ENCODE measurements around the gene TRIM28. TPM values are rescaled to one million over a fixed set of nuclear protein-coding genes. Genes with fewer than 3 reads are reported as not detected.

TRIM28 gene
- total and polyA plus RNA-seq, 9 of the 15 experiments (the other 6 are each of a cell fraction or from before 2014, with no cell fraction given) = 12.1 to 797 (median 490) TPM

DNA sequence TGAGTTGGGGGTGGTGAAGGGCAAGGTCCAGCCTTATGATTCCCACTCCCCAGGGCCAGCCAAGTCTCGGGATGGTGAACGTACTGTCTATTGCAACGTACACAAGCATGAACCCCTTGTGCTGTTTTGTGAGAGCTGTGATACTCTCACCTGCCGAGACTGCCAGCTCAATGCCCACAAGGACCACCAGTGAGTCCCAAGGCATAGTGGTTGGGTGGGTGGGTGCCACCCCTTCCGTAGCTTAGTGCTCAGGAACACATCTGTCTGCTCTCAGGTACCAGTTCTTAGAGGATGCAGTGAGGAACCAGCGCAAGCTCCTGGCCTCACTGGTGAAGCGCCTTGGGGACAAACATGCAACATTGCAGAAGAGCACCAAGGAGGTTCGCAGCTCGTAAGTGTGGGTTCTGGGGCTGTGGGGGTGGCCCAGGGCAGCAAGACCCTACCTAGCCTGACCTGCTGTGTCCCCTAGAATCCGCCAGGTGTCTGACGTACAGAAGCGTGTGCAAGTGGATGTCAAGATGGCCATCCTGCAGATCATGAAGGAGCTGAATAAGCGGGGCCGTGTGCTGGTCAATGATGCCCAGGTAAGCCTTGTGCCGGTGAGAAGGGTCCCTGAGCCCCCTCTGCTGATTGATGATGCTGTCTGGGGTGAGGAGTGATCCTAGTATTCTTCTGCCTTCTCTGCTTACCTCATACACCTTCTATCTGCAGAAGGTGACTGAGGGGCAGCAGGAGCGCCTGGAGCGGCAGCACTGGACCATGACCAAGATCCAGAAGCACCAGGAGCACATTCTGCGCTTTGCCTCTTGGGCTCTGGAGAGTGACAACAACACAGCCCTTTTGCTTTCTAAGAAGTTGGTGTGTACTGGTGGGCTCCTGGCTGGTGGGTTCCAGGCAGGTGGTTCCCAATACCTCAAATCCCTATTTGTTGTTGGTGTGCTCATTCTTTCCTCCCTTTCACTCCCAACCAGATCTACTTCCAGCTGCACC is 3.8 kb downstream of the TRIM28 start (continued):
- TF ChIP-seq, protein P1, sequence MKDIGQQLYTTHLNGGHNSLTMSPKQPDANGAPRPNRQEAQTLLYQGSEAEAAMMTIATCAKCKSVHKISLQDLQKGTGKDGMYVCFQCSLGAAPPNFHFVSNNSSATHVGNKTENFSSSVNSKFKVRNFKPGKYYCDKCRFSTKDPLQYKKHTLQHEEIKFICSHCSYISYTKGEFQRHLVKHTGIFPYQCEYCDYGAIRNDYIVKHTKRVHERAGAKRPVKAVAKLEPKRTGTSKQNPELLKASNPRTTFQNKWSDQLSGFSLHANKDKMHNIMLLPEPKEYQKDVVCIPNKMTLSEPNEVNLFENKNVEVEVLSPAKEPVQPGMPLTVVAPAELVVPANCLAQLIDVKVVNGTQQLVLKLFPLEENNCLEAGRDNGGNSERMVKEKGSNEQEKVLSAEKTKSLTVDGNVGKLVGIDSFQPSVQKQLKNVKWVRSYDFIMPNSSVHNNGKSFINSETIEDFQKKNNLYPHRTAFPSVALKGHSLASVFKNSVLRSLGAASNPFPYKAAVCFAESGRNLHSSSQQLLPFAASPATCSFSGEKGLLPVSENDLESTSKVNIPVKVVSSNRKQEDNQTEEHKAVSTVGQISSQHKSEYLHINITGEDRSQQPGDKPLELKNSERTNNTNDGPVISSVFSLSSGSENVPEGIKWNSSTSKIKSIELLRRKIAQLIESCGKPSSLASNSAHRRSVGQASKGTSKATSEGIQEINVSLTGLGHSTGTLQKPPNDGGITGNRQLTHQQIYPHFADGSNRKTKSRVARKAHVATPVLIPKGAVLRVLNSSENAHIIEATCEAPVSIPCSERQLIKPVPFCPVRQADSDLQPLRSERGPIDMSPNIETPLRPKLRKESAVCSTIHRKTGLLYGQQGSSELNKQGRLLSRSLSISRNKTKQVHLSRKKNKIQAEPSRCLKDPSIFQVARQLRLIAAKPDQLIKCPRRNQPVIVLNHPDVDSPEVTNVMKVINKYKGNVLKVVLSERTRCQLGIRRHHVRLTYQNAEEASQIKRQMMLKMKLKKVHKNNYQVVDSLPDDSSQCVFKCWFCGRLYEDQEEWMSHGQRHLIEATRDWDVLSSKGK (CRISPR knock-in tag; IDR thresholded peaks at IDR 0.05) = no peak
- TF ChIP-seq GABPA (tag; conservative IDR thresholded peaks at IDR 0.05; ENCODE audit: low read depth) = no peak
- TF ChIP-seq PHF20 (IDR thresholded peaks at IDR 0.05; ENCODE audit: partially characterized antibody) = no peak
- no peak for TF ChIP-seq RBM39 (optimal IDR thresholded peaks at IDR 0.05; ENCODE audit: low read depth, low read length)
- peak in 1 of 3 experiments; percentile 2 for TF ChIP-seq YY1 (IDR thresholded peaks at IDR 0.05; ENCODE audit: borderline replicate concordance in 1 of 3, control insufficient read depth in 1 of 3, extremely low read depth in 1 of 3, insufficient read depth in 3 of 3, insufficient read length in 1 of 3, insufficient replicate concordance in 2 of 3, low read depth in 1 of 3, low read length in 2 of 3)
- TF ChIP-seq ZNF121 (CRISPR knock-in tag; conservative IDR thresholded peaks at IDR 0.05) = 0 out of 2 replicates have a peak, but pooled peaks have one; percentile 7

Data from K562 (cell line).